K562 (cell line): ENCODE data around the gene IDUA. TPM values are rescaled to one million over a fixed set of nuclear protein-coding genes. Genes with fewer than 3 reads are reported as not detected.

ENCODE experiments used
- CBFA2T3 ChIP-seq: fragments of 450-650 bp; IDR thresholded peaks from 2 replicates; pipeline ENCODE4 v1.6.1; 2017
- CBX1 ChIP-seq: sonication (generic); IDR thresholded peaks from 2 replicates; pipeline ENCODE4 v1.6.1; 2016; ENCODE audit warnings: antibody characterized with exemption, low read depth, mild to moderate bottlenecking
- DNMT1 ChIP-seq: fragments of 450-650 bp; IDR thresholded peaks from 2 replicates; pipeline ENCODE4 v1.6.1; 2016; ENCODE audit warnings: antibody characterized with exemption, mild to moderate bottlenecking
- E2F6 ChIP-seq, 2 experiments: IDR thresholded peaks; 2 replicates each; pipeline ENCODE4 v1.6.1; 2011; ENCODE audit warnings: borderline replicate concordance in 1 of 2, control low read depth in 1 of 2, low read depth in 1 of 2, low read length in 1 of 2, mild to moderate bottlenecking in 1 of 2, mixed read lengths in 1 of 2, moderate library complexity in 1 of 2; ENCODE audit not compliant: insufficient read depth in 1 of 2, insufficient read length in 1 of 2, poor library complexity in 1 of 2, severe bottlenecking in 1 of 2; ENCODE audit errors: extremely low read depth in 1 of 2
- E2F8 ChIP-seq: fragments of 450-650 bp; IDR thresholded peaks from 2 replicates; pipeline ENCODE4 v1.7.1; 2018; ENCODE audit warnings: mild to moderate bottlenecking, low read depth; ENCODE audit not compliant: partially characterized antibody
- EGR1 ChIP-seq: fragments of 450-650 bp; conservative IDR thresholded peaks from 2 replicates; pipeline ENCODE4 v1.6.1; 2017; ENCODE audit warnings: mild to moderate bottlenecking
- ERF ChIP-seq: fragments of 450-650 bp; formaldehyde crosslinking; IDR thresholded peaks from 2 replicates; pipeline ENCODE4 v1.4.0; 2020; ENCODE audit warnings: mild to moderate bottlenecking, mixed read lengths
- ETV5 ChIP-seq: sonication (generic); formaldehyde crosslinking; IDR thresholded peaks from 2 replicates; pipeline ENCODE4 v1.4.0; 2020; ENCODE audit warnings: low read depth, mild to moderate bottlenecking, missing genetic modification reagents
- HCFC1 ChIP-seq: IDR thresholded peaks from 2 replicates; pipeline ENCODE4 v1.6.1; 2012; ENCODE audit warnings: low read depth, low read length, improper control_type of control experiment
- HNRNPL ChIP-seq: fragments of 200-400 bp; formaldehyde crosslinking; IDR thresholded peaks from 2 replicates; pipeline ENCODE4 v1.6.1; 2017; ENCODE audit warnings: low read depth, mild to moderate bottlenecking, low read length
- HNRNPLL ChIP-seq: fragments of 200-400 bp; formaldehyde crosslinking; IDR thresholded peaks from 2 replicates; pipeline ENCODE4 v1.6.1; 2017; ENCODE audit warnings: low read length, low read depth, mild to moderate bottlenecking; ENCODE audit not compliant: poor library complexity, severe bottlenecking
- MAX ChIP-seq: sonication (generic); formaldehyde crosslinking; IDR thresholded peaks from 2 replicates; pipeline ENCODE4 v1.9.0; 2022; ENCODE audit warnings: mild to moderate bottlenecking, missing genetic modification reagents
- MED1 ChIP-seq: sonication (generic); formaldehyde crosslinking; IDR thresholded peaks from 2 replicates; pipeline ENCODE4 v1.8.1; 2023; ENCODE audit warnings: missing genetic modification reagents, borderline replicate concordance
- MYC ChIP-seq, 2 experiments: fragments of 250-450 bp in 1 of 2; sonication (Bioruptor Pico) in 1 of 2; IDR thresholded peaks; 2 replicates each; pipeline versions ENCODE4 v1.5.1 to v1.6.1; 2012 to 2021; ENCODE audit warnings: low read depth in 2 of 2, borderline replicate concordance in 1 of 2, improper control_type of control experiment in 1 of 2, low read length in 1 of 2, mild to moderate bottlenecking in 1 of 2, moderate library complexity in 1 of 2
- PHF8 ChIP-seq: fragments of 200-600 bp; sonication (generic); IDR thresholded peaks from 2 replicates; pipeline ENCODE4 v1.6.1; 2012; ENCODE audit warnings: mixed run types, mild to moderate bottlenecking, inconsistent platforms, low read length, moderate library complexity, borderline replicate concordance
- POLR2G ChIP-seq: fragments of 200-400 bp; formaldehyde crosslinking; IDR thresholded peaks from 2 replicates; pipeline ENCODE4 v1.6.1; 2017; ENCODE audit warnings: low read depth, mild to moderate bottlenecking, antibody characterized with exemption, low read length, moderate library complexity
- RB1 ChIP-seq: fragments of 450-650 bp; IDR thresholded peaks from 2 replicates; pipeline ENCODE4 v1.6.1; 2017; ENCODE audit warnings: low read depth, mild to moderate bottlenecking
- SNAPC5 ChIP-seq: fragments of 250-450 bp; sonication (Bioruptor Pico); IDR thresholded peaks from 2 replicates; pipeline ENCODE4 v1.8.0; 2021; ENCODE audit warnings: moderate library complexity, mild to moderate bottlenecking, inconsistent platforms
- TCF3 ChIP-seq: sonication (generic); formaldehyde crosslinking; IDR thresholded peaks from 2 replicates; pipeline ENCODE4 v1.4.0; 2020; ENCODE audit warnings: mild to moderate bottlenecking, missing genetic modification reagents
- TEAD4 ChIP-seq, 2 experiments: sonication (generic) in 1 of 2; formaldehyde crosslinking in 1 of 2; IDR thresholded peaks; 2 replicates each; pipeline versions ENCODE4 v1.6.1 to v1.8.0; 2012 to 2022; ENCODE audit warnings: borderline replicate concordance in 1 of 2, inconsistent platforms in 1 of 2, low read length in 1 of 2, mild to moderate bottlenecking in 1 of 2, missing genetic modification reagents in 1 of 2
- TRIM28 ChIP-seq: fragments of 450-650 bp; IDR thresholded peaks from 2 replicates; pipeline ENCODE4 v1.6.1; 2017
- ZNF507 ChIP-seq: conservative IDR thresholded peaks from 2 replicates; pipeline ENCODE4 v1.6.1; 2017; ENCODE audit warnings: missing genetic modification characterization, missing compliant biosample characterization
- ZNF668 ChIP-seq: fragments of 250-450 bp; sonication (Bioruptor Pico); IDR thresholded peaks from 2 replicates; pipeline ENCODE4 v1.8.0; 2022; ENCODE audit warnings: mild to moderate bottlenecking, inconsistent platforms
- polyA plus RNA-seq, 8 experiments: library from polyadenylated mRNA; depleted of rRNA in 4 of 8; stranded (reverse) in 5 of 8; unstranded in 3 of 8; fragments of >200 nt; fragmentation: Nextera tagmentation in 2 of 8; fragmentation: Illumina TruSeq in 1 of 8; extraction: Ambion mirVana in 2 of 8; extraction: Trizol in 1 of 8; gene quantifications; 2 replicates each; pipeline versions ENCODE4 v1.2.1 to v1.2.3, GENCODE V29; 2011 to 2014; ENCODE audit warnings: inconsistent platforms in 1 of 8, missing spikeins in 1 of 8
- total RNA-seq, 7 experiments: library from RNA; depleted of rRNA in 6 of 7; stranded (reverse); fragments of >200 nt in 6 of 7; fragmentation: Illumina TruSeq in 2 of 7; extraction: Trizol in 2 of 7; gene quantifications; 2 replicates each; pipeline versions ENCODE4 v1.2.1 to v1.2.3, GENCODE V29; 2011 to 2021; ENCODE audit warnings: low replicate concordance in 1 of 7

IDUA gene
- total and polyA plus RNA-seq, 9 of the 15 experiments (the other 6 are each of a cell fraction or from before 2014, with no cell fraction given), result 0.04 to 16.1 (median 1.2) TPM

- TF ChIP-seq TCF3 (CRISPR knock-in tag), result no peak
- peak; percentile 34; the same call in 1 of the 2 replicates for TF ChIP-seq MYC (IDR thresholded peaks at IDR 0.05; ENCODE audit: low read depth, low read length)
- TF ChIP-seq MYC (CRISPR knock-in tag; IDR thresholded peaks at IDR 0.05; ENCODE audit: borderline replicate concordance, low read depth), result no peak
- no peak for TF ChIP-seq ZNF507
- peak; percentile 73; the same call in 1 of the 2 replicates for TF ChIP-seq HNRNPL
- peak; percentile 58 for TF ChIP-seq MAX (CRISPR knock-in tag)
- TF ChIP-seq POLR2G, result peak; percentile 37
- no peak for TF ChIP-seq ZNF668 (CRISPR knock-in tag)
- peak; percentile 61; the same call in 1 of the 2 replicates for TF ChIP-seq CBX1
- TF ChIP-seq SNAPC5 (CRISPR knock-in tag), result no peak
- TF ChIP-seq E2F8, result no peak
- TF ChIP-seq MED1 (CRISPR knock-in tag), result no peak
- peak; percentile 87; the same call in 1 of the 2 replicates for TF ChIP-seq TRIM28
- TF ChIP-seq PHF8, result peak; percentile 21; the same call in 1 of the 2 replicates
- peak; percentile 16 to 50 for TF ChIP-seq E2F6 (IDR thresholded peaks at IDR 0.05; ENCODE audit: borderline replicate concordance in 1 of 2, extremely low read depth in 1 of 2, insufficient read depth in 1 of 2, insufficient read length in 1 of 2, low read depth in 1 of 2, low read length in 1 of 2, poor library complexity in 1 of 2, severe bottlenecking in 1 of 2)
- no peak for TF ChIP-seq ERF (CRISPR knock-in tag)
- no peak for TF ChIP-seq HCFC1
- TF ChIP-seq DNMT1, result no peak
- peak; percentile 20; the same call in 1 of the 2 replicates for TF ChIP-seq CBFA2T3
- TF ChIP-seq ETV5 (CRISPR knock-in tag), result no peak
- peak; percentile 96 for TF ChIP-seq HNRNPLL
- TF ChIP-seq TEAD4 (IDR thresholded peaks at IDR 0.05; ENCODE audit: low read length), result 0 out of 2 replicates have a peak, but pooled peaks have one; percentile 10
- TF ChIP-seq TEAD4 (CRISPR knock-in tag; IDR thresholded peaks at IDR 0.05; ENCODE audit: borderline replicate concordance), result no peak
- 0 out of 2 replicates have a peak, but pooled peaks have one; percentile 33 for TF ChIP-seq RB1
- TF ChIP-seq EGR1, result peak; percentile 65
Measured at GRCh38 chr4:1012034-1012739, 25.3 kb downstream of the IDUA start (continued).
